ENCODE data around the gene OPA3. TPM values are rescaled to one million over a fixed set of nuclear protein-coding genes. Genes with fewer than 3 reads are reported as not detected.

Gene OPA3
- total and polyA plus RNA-seq, 8 donors, result under 0.01 to 27.5 (median 3.7) TPM

- WGBS, 5 donors, result 89 to 92% (median 90%) methylated on average over 15 of the region's 15 CpGs
- intact Hi-C loops (cut with DNase I; ENCODE audit: low total_unique reads), result no loop called here
- Histone ChIP-seq H3K9me3 (no peaks in the 10 kb centered on the region), H3K27me3 (peaks cover 0 to 3% (median 0%) of the 10 kb centered on the region in 3 donors), H3K27ac (no peak overlapping the region), H3K36me3 (peaks cover 0 to 9% (median 3%) of the 10 kb centered on the region in 4 donors), H3K4me3 (no peak overlapping the region), H3K4me1 (peaks cover 15 to 29% (median 27%) of the 10 kb centered on the region in 4 donors)
- TF ChIP-seq EP300 (IDR thresholded peaks at IDR 0.05), result no peak
- no peak for DNase-seq
Observed at GRCh38 chr19:45488708-45489107, 95.9 kb downstream of the OPA3 start.

- Histone ChIP-seq H3K36me3 (peaks cover 0 to 9% (median 3%) of the 10 kb centered on the region in 4 donors), H3K27me3 (no peaks in the 10 kb centered on the region), H3K4me1 (peaks cover 3 to 12% (median 10%) of the 10 kb centered on the region in 4 donors), H3K27ac (peak overlapping the region; percentile 70 to 91 (median 82)), H3K9me3 (no peaks in the 10 kb centered on the region), H3K4me3 (peak overlapping the region; percentile 69 to 83 (median 77))
- TF ChIP-seq POLR2A (IDR thresholded peaks at IDR 0.05), result no peak
- TF ChIP-seq, protein P1, sequence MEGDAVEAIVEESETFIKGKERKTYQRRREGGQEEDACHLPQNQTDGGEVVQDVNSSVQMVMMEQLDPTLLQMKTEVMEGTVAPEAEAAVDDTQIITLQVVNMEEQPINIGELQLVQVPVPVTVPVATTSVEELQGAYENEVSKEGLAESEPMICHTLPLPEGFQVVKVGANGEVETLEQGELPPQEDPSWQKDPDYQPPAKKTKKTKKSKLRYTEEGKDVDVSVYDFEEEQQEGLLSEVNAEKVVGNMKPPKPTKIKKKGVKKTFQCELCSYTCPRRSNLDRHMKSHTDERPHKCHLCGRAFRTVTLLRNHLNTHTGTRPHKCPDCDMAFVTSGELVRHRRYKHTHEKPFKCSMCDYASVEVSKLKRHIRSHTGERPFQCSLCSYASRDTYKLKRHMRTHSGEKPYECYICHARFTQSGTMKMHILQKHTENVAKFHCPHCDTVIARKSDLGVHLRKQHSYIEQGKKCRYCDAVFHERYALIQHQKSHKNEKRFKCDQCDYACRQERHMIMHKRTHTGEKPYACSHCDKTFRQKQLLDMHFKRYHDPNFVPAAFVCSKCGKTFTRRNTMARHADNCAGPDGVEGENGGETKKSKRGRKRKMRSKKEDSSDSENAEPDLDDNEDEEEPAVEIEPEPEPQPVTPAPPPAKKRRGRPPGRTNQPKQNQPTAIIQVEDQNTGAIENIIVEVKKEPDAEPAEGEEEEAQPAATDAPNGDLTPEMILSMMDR (IDR thresholded peaks at IDR 0.05), result peak in 5 of 7 experiments; percentile 79 to 92 (median 90)
- no peak for TF ChIP-seq EP300 (IDR thresholded peaks at IDR 0.05)
- TF ChIP-seq POLR2AphosphoS5 (IDR thresholded peaks at IDR 0.05), result peak in 1 of 3 donors; percentile 74
- intact Hi-C loops (cut with DNase I; ENCODE audit: low total_unique reads), result no loop called here
- whole genome bisulfite sequencing, 5 donors, result 0 to 1% (median 0%) methylated on average over 26 to 35 of the region's 35 CpGs
- DNase-seq, result peak; percentile 98 to 99
Observed at GRCh38 chr19:45485305-45486077, 99.1 kb downstream of the OPA3 start.

GRCh38 chr19:45484273-45484945, 100.2 kb downstream of the OPA3 start:
- Histone ChIP-seq H3K27me3 (no peaks in the 10 kb centered on the region), H3K36me3 (peaks cover 0 to 9% (median 3%) of the 10 kb centered on the region in 4 donors), H3K9me3 (no peaks in the 10 kb centered on the region), H3K4me1 (peaks cover 3 to 12% (median 10%) of the 10 kb centered on the region in 4 donors), H3K4me3 (no peak overlapping the region), H3K27ac (no peak overlapping the region)
- WGBS, 5 donors, result 65 to 71% (median 70%) methylated on average over 13 of the region's 13 CpGs
- TF ChIP-seq POLR2AphosphoS5 (IDR thresholded peaks at IDR 0.05), result no peak
- TF ChIP-seq EP300 (IDR thresholded peaks at IDR 0.05), result no peak
- no peak for TF ChIP-seq POLR2A (IDR thresholded peaks at IDR 0.05)
- TF ChIP-seq, protein P1 (IDR thresholded peaks at IDR 0.05), result no peak
- DNase-seq, result no peak
- intact Hi-C loops (cut with DNase I; ENCODE audit: low total_unique reads), result no loop called here

GRCh38 chr19:45483033-45483432, 101.6 kb downstream of the OPA3 start:
- Histone ChIP-seq H3K27me3 (no peaks in the 10 kb centered on the region), H3K36me3 (peaks cover 0 to under 1% (median 0%) of the 10 kb centered on the region in 4 donors), H3K27ac (no peak overlapping the region), H3K9me3 (no peaks in the 10 kb centered on the region), H3K4me1 (peaks cover 5 to 19% (median 14%) of the 10 kb centered on the region in 4 donors), H3K4me3 (no peak overlapping the region)
- TF ChIP-seq POLR2A (IDR thresholded peaks at IDR 0.05) (no peak), EP300 (IDR thresholded peaks at IDR 0.05) (no peak), POLR2AphosphoS5 (IDR thresholded peaks at IDR 0.05) (no peak)
- TF ChIP-seq, protein P1 (IDR thresholded peaks at IDR 0.05), result no peak
- WGBS, 5 donors, result 84 to 95% (median 88%) methylated on average over 5 of the region's 5 CpGs
- intact Hi-C loops (cut with DNase I; ENCODE audit: low total_unique reads), result no loop called here
- DNase-seq, result no peak

Data from stomach (tissue), 9 donors.